Muscle of leg (tissue), 11 donors: ENCODE data around the gene MVB12B. TPM values are rescaled to one million over a fixed set of nuclear protein-coding genes. Genes with fewer than 3 reads are reported as not detected.
A peak's percentile ranks its signal among the peaks of the same experiment; 100 is the strongest.

ENCODE experiments used
- DNase-seq: peaks from one replicate; pipeline ENCODE4 v3.0.0; 2013
- H3K27ac ChIP-seq: one replicate; pipeline ENCODE4 v1.5.1; 2013; ENCODE audit warnings: mild to moderate bottlenecking, low read length, control low read depth
- H3K27me3 ChIP-seq: one replicate; pipeline ENCODE4 v1.6.1; 2013; ENCODE audit warnings: low read length; ENCODE audit not compliant: control insufficient read depth, insufficient read depth
- H3K36me3 ChIP-seq: one replicate; pipeline ENCODE4 v1.6.1; 2013; ENCODE audit warnings: low read length; ENCODE audit not compliant: control insufficient read depth, insufficient read depth
- H3K4me1 ChIP-seq: one replicate; pipeline ENCODE4 v1.6.1; 2013; ENCODE audit warnings: low read length; ENCODE audit not compliant: control insufficient read depth, insufficient read depth
- H3K4me3 ChIP-seq: one replicate; pipeline ENCODE4 v1.5.1; 2013; ENCODE audit warnings: low read length, control low read depth
- H3K9me3 ChIP-seq: replicated peaks from 2 replicates; pipeline ENCODE4 v1.6.1; 2013; ENCODE audit warnings: low read depth, low read length; ENCODE audit not compliant: control insufficient read depth
- WGBS: methylation state at CpG from one replicate; pipeline ENCODE4 v1.1.5; 2013; ENCODE audit warnings: missing lambda C conversion rate; ENCODE audit not compliant: insufficient coverage; 5-methylcytosine and 5-hydroxymethylcytosine counted together
- polyA plus RNA-seq, 8 donors: library from polyadenylated mRNA; unstranded; fragments of 120-200 nt; gene quantifications; one replicate each; pipeline versions ENCODE4 v1.2.1 to v1.2.3, GENCODE V29; 2013; ENCODE audit warnings: inconsistent platforms in 1 of 8, low replicate concordance in 1 of 8; ENCODE audit not compliant: insufficient read length in 8 of 8, insufficient read depth in 1 of 8
- total RNA-seq: library from RNA; stranded (reverse); fragments of 120-200 nt; gene quantifications from one replicate; pipeline ENCODE4 v1.2.4, GENCODE V29; 2013

The MVB12B gene
- total and polyA plus RNA-seq, 9 donors = 11.3 to 16.7 (median 15.4) TPM

DNA sequence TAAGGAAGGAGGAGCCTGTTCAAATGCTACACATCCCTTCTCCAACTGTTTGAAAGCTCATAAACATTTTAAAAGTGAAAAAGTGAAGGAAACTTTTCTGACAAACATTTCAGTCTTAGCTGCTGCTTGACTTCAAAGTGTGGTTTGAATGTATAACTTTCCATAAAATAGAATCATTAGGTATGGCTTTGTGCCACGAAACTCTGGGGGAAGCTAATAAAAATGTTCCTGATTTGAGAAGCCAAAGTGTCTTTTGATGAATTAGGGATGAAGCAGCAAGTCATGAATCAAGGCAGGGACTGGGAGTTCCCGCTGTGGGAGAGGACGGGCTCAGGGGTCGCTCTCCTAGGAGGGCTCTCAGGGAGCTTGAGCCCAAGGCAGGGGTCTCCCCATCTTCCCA, 15.3 kb downstream of the MVB12B start:
- H3K36me3 ChIP-seq = peaks cover 36% of the 10 kb centered on the region
- H3K27ac ChIP-seq = no peak overlapping the region
- no peaks in the 10 kb centered on the region for H3K27me3 ChIP-seq
- H3K4me3 ChIP-seq = no peak overlapping the region
- H3K4me1 ChIP-seq = no peaks in the 10 kb centered on the region
- no peak for DNase-seq
- 100% methylated on average over 4 of the region's 4 CpGs for WGBS
- H3K9me3 ChIP-seq = no peaks in the 10 kb centered on the region

DNA sequence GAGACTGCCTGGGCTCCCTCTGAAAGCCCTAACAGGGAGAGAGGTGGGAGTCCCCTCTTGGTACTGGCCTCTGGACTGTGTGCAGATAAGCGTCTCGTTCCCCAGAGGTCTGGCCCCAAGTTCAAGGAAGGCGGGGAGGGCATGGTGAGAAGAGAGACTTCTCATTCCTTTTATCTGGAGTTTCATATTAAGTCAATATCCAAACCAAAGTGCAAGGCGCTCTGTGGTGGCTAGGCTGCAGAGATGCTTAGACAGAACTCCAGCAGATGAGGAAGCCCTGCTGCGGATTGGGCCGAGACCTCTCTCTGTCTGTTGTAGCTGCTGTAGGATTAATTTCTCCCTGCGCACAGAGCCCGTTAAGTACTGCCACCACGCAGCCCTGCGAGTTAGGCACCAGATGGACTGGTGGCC, 16.0 kb downstream of the MVB12B start:
- no peak overlapping the region for H3K27ac ChIP-seq
- DNase-seq = no peak
- WGBS = 88% methylated on average over 2 of the region's 10 CpGs
- no peak overlapping the region for H3K4me3 ChIP-seq
- peaks cover under 1% of the 10 kb centered on the region for H3K4me1 ChIP-seq
- no peaks in the 10 kb centered on the region for H3K27me3 ChIP-seq
- peaks cover 36% of the 10 kb centered on the region for H3K36me3 ChIP-seq
- no peaks in the 10 kb centered on the region for H3K9me3 ChIP-seq

DNA sequence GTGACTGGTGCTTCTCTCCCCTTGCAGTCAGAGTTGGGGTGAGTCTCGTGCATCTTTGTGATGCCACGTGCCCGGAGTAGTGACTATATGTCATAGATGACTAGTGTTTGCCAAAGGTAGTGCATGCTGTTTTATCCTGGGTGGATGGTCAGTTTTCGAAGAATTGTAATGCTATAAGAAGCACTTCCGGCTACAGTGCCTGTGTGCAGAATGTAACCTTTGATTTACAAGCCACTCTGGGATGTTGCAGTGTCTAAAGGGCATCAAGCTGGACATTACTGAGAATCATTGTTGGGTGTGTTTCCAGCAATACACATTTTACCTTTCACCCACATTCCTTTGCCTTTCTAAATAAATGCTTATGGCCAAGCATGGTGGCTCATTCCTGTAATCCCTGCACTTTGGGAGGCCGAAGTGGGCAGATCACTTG, 16.7 kb downstream of the MVB12B start:
- Histone ChIP-seq H3K27me3 (no peaks in the 10 kb centered on the region), H3K36me3 (peaks cover 36% of the 10 kb centered on the region), H3K4me3 (no peak overlapping the region), H3K27ac (no peak overlapping the region), H3K9me3 (no peaks in the 10 kb centered on the region), H3K4me1 (peaks cover 7% of the 10 kb centered on the region)
- DNase-seq = no peak
- WGBS = 91% methylated on average over 5 of the region's 6 CpGs

DNA sequence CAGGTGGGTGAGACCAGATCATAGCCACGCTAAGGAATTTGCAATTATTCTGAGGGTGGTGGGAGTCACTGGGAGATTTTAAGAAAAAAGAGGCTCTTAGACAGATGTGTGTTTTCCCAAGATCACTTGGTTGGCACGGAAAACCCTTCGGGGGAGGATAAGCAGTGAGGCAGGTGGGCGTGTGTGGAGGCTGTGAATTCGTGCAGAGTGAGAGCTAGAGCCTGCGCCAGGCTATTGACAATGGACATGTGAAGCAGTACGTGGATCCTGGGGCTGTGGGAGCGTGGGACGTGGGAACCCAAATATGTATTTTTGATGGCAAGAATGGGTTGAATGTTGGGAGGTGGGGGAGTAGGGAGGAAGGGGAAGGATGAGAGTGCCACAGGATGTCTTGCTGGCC, 19.4 kb downstream of the MVB12B start:
- Histone ChIP-seq H3K9me3 (peaks cover 2% of the 10 kb centered on the region), H3K27me3 (no peaks in the 10 kb centered on the region), H3K36me3 (peaks cover 28% of the 10 kb centered on the region), H3K27ac (no peak overlapping the region), H3K4me1 (peaks cover 7% of the 10 kb centered on the region), H3K4me3 (no peak overlapping the region)
- no peak for DNase-seq
- 91% methylated on average over 9 of the region's 9 CpGs for WGBS

DNA sequence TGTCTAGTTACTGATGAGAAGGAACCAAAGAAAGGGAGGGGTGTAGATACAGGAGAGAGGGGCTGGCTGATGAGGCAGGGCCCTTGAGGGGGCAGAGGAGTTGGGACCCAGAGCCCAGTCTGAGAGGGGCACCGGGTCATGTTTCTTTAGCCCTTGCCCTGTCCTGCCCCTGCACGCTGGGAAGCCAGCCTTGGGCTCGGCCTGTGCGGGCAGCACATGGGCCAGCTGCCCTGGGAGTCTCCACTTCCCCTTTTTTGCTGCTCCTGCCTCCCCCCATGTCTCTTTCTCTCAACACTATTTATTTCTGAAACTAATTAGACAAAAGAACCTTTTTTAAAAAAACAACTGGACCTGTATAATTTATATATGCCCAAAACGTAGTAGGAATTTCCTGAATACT, 20.5 kb downstream of the MVB12B start:
- 83% methylated on average over 4 of the region's 5 CpGs for WGBS
- peaks cover 2% of the 10 kb centered on the region for H3K9me3 ChIP-seq
- peaks cover 7% of the 10 kb centered on the region for H3K4me1 ChIP-seq
- DNase-seq = no peak
- peaks cover 17% of the 10 kb centered on the region for H3K36me3 ChIP-seq
- H3K27me3 ChIP-seq = no peaks in the 10 kb centered on the region
- no peak overlapping the region for H3K4me3 ChIP-seq
- H3K27ac ChIP-seq = no peak overlapping the region

DNA sequence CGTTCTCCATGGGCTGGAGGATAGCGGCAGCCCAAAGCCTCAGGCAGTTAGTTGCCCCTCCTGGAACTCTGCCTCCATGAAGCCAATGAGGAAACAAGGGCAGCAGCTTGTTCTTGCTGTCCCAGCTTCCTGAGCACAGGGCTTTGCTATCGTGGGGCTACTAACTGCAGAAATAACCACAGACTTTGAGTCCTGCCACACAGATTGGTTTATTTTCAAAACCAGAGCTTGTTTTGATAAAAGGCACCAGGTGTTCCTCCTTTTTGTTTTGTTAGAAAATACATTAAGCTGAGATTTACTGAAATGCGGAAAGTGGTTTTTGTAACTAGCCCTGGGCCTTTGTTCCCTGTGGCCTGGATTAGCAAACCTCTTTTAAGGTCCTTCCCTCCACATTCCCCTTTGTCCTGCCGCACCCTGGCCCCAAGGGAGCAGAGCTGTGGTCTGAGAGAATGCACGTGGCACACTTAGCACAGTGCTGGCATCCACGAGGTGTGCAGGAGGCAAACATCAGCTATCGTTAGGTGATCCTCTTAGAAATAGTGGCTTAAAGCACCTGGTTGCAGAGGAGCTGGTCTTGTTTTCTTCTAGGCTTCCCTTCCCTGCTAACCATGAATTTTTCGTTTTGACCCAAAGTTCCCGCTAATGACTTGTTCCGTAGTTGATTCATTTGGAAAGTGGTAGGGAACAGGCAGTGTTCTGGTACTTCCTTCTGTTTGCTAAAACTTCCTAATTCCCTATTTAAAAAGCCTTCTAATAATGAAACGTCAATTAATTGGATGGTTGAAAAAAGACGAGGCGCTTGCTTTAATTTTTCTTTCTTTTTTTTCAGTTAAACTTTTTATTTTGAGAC, 21.5 kb downstream of the MVB12B start:
- Histone ChIP-seq H3K36me3 (peaks cover 14% of the 10 kb centered on the region), H3K4me3 (no peak overlapping the region), H3K27me3 (no peaks in the 10 kb centered on the region), H3K27ac (peak overlapping the region; percentile 24), H3K9me3 (peaks cover 2% of the 10 kb centered on the region), H3K4me1 (peaks cover 7% of the 10 kb centered on the region)
- 46% methylated on average over 7 of the region's 14 CpGs for WGBS
- peak; percentile 61 for DNase-seq

DNA sequence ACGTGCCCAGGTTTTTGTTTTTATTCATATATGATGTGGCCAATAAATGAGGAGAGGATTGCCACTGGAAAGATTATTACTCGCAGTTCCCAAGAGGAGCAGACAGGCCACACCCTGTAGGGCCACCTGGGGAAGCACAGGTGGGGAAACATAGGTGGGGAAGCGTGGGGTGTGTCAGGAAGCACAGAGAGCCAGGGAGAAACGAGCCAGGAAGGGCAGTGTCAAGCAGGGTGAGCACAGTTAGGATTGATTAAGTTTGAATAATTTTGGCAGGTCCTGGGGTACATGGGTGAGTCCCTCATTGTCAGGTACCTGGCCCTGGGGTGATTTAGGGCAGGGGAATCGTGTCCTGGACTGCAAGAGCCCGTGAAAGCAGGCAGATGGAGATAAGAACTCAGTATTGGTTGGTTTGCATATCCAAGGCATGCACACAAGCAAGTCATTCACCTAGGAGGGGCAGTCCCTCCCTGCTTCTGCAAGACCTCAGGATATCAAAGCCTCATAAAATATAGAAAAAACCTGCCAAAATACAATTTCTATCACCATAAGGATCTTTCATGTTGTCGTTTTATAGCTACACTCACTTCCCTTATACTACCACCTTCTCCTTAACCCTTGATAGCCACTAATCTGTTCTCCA, 22.4 kb downstream of the MVB12B start:
- Histone ChIP-seq H3K4me1 (peaks cover 7% of the 10 kb centered on the region), H3K27me3 (no peaks in the 10 kb centered on the region), H3K36me3 (peaks cover 13% of the 10 kb centered on the region), H3K27ac (no peak overlapping the region), H3K9me3 (peaks cover 2% of the 10 kb centered on the region), H3K4me3 (no peak overlapping the region)
- 79% methylated on average over 3 of the region's 7 CpGs for WGBS
- DNase-seq = no peak

DNA sequence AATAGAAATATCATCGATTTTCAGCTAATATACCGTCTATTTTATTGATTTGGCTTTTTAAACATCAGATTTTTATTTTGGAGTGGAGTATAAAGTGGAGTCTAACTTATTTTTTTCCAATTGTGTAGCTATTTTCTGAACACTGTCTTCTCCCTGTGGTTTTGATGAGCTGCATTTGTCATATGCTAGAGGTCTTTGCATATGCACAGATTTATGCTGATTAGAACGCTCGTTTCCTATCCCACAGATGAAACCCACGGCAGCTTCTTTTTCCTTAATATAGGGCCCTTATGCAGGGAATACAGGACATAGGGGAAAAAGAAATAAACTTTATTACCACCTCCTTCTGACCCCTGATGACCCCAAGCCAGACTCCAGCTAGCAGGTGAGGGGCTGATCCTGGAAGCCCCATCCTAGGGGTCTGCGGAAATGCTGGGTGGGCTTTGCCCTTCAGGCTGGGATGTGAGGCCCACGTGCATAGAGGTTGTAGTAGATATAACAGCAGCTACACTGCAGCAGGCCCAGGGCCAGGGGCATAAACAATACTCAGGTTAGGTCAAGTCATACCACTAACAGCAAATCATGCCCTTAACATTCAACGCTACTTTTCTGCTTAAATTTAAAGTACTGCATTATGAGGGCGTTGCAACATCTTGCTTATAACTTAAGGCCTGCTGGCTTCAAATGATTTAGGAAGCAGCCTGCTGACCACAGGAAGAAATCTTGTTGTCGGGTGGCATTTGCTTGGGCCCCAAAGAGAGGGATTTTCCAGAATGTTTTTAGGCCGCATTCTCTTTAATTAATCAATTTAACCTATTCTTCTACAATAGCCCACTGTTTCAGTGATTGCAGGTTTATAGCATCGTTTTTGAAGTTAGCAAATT, 28.5 kb downstream of the MVB12B start:
- Histone ChIP-seq H3K4me3 (no peak overlapping the region), H3K27me3 (no peaks in the 10 kb centered on the region), H3K27ac (no peak overlapping the region), H3K4me1 (no peaks in the 10 kb centered on the region), H3K9me3 (peaks cover 2% of the 10 kb centered on the region), H3K36me3 (no peaks in the 10 kb centered on the region)
- WGBS = 66% methylated on average over 2 of the region's 12 CpGs
- no peak for DNase-seq

DNA sequence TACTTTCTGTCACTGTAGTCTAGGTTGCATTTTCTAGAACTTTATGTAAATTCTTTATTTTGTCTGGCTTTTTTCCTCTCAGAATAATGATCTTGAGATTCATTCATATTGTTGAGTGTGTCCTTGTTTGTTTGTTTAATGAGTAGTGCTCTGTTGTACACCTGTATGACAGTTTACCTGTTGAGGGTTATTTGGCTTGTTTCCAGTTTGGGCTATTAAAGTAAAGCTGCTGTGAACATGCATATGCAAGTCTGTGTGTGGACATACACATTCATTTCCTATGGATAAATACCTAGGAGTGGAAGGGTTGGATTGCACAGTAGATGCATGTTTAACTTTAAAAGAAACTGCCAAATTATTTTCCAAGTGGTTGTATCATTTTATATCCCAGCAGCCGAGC, 30.4 kb downstream of the MVB12B start:
- no peak for DNase-seq
- H3K4me1 ChIP-seq = no peaks in the 10 kb centered on the region
- WGBS = no CpG with 5 or more reads among the region's 1 CpG

DNA sequence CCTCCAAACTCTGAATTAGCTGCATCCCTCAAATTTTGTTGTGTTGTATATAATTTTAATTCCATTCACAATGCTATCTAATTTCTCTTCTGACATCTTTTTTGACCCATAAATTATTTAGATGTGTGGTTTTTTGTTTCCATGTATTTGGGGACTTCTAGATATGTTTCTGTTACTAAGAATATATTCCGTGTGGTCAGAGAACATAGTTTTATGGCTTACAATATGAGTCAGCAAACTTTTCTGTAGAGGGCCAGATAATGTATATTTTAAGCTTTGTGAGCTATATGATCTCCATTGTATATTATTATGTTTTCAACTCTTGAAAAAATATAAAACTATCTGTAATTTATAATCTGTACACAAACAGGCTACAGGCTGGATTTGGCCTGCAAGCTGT, 33.4 kb downstream of the MVB12B start:
- no CpG with 5 or more reads among the region's 1 CpG for WGBS
- no peaks in the 10 kb centered on the region for H3K4me1 ChIP-seq
- H3K27ac ChIP-seq = no peak overlapping the region
- H3K27me3 ChIP-seq = no peaks in the 10 kb centered on the region
- DNase-seq = no peak
- no peak overlapping the region for H3K4me3 ChIP-seq
- H3K9me3 ChIP-seq = peaks cover 11% of the 10 kb centered on the region
- peaks cover 3% of the 10 kb centered on the region for H3K36me3 ChIP-seq

More for the DNA sequence above, 30.4 kb downstream of the MVB12B start:
- H3K27ac ChIP-seq = no peak overlapping the region
- no peak overlapping the region for H3K4me3 ChIP-seq
- no peaks in the 10 kb centered on the region for H3K36me3 ChIP-seq
- peaks cover 7% of the 10 kb centered on the region for H3K9me3 ChIP-seq
- no peaks in the 10 kb centered on the region for H3K27me3 ChIP-seq
